Panc1 (cell line): ENCODE results near the gene MAPRE2. TPM values are rescaled to one million over a fixed set of nuclear protein-coding genes. Genes with fewer than 3 reads are reported as not detected.

Experiments
- ATAC-seq: fragments of 200-7000 bp; cut with Tn5 transposase; 2 replicates; pipeline ENCODE4 v1.9.1; 2020; ENCODE audit warnings: mild to moderate bottlenecking, moderate library complexity
- BruUV-seq: library from RNA; stranded (reverse); fragments of 400-500 nt; replicated peaks from 2 replicates; lab custom pipeline; 2021; lab: Mats Ljungman, UMichigan
- CTCF ChIA-PET: fragments of 300-600 bp; sonication (Branson Sonifier 250); formaldehyde crosslinking; loops from one replicate; lab custom pipeline; 2022; ENCODE audit warnings: antibody characterized with exemption; lab: Charles Lee
- POLR2A ChIA-PET: fragments of 300-600 bp; sonication (Branson Sonifier 250); formaldehyde crosslinking; loops from one replicate; lab custom pipeline; 2022; ENCODE audit warnings: antibody characterized with exemption; lab: Charles Lee
- DNase-seq: peaks from one replicate; pipeline ENCODE4 v3.0.0-alpha.2; 2010; ENCODE audit warnings: low read depth, low spot score
- H3K27ac ChIP-seq: 2 replicates; pipeline ENCODE4 v1.5.1; 2011; ENCODE audit warnings: mild to moderate bottlenecking, low read length, inconsistent platforms
- H3K27me3 ChIP-seq: fragments of 200-500 bp; sonication (Bioruptor generic); 2 replicates; pipeline ENCODE4 v1.6.0; 2014; ENCODE audit warnings: low read length, inconsistent platforms; ENCODE audit not compliant: control insufficient read depth, insufficient read depth
- H3K36me3 ChIP-seq: fragments of 200-500 bp; sonication (Bioruptor generic); 2 replicates; pipeline ENCODE4 v1.5.1; 2014; ENCODE audit warnings: inconsistent platforms, mild to moderate bottlenecking, low read length, moderate library complexity; ENCODE audit not compliant: control insufficient read depth, insufficient read depth
- H3K4me1 ChIP-seq: 2 replicates; pipeline ENCODE4 v1.5.1; 2011; ENCODE audit warnings: inconsistent platforms, mild to moderate bottlenecking, low read length, moderate library complexity; ENCODE audit not compliant: control insufficient read depth, insufficient read depth
- H3K4me3 ChIP-seq, 2 experiments: 2 replicates each; pipeline ENCODE4 v1.5.1; 2011 to 2012; ENCODE audit warnings: low read depth in 2 of 2, low read length in 2 of 2, mild to moderate bottlenecking in 2 of 2, inconsistent platforms in 1 of 2, moderate library complexity in 1 of 2
- H3K9me3 ChIP-seq: fragments of 200-500 bp; sonication (Bioruptor generic); 2 replicates; pipeline ENCODE4 v1.5.1; 2014; ENCODE audit warnings: low read depth, mild to moderate bottlenecking, inconsistent platforms, low read length, moderate library complexity; ENCODE audit not compliant: control insufficient read depth, insufficient read depth
- CTCF ChIP-seq: fragments of 450-650 bp; IDR thresholded peaks from 2 replicates; pipeline ENCODE4 v1.5.1; 2017; ENCODE audit warnings: mild to moderate bottlenecking
- POLR2AphosphoS5 ChIP-seq: IDR thresholded peaks from 2 replicates; pipeline ENCODE4 v1.6.1; 2012; ENCODE audit warnings: mild to moderate bottlenecking, low read depth, low read length, moderate library complexity
- REST ChIP-seq, 2 experiments: IDR thresholded peaks; 2 replicates each; pipeline ENCODE4 v1.6.1; 2011 to 2012; ENCODE audit warnings: low read depth in 2 of 2, control low read depth in 1 of 2, low read length in 1 of 2, mild to moderate bottlenecking in 1 of 2, moderate library complexity in 1 of 2; ENCODE audit not compliant: insufficient read depth in 1 of 2
- SIN3A ChIP-seq: IDR thresholded peaks from 2 replicates; pipeline ENCODE4 v1.6.1; 2012; ENCODE audit warnings: low read depth, mild to moderate bottlenecking, low read length, moderate library complexity, borderline replicate concordance; ENCODE audit not compliant: insufficient read depth
- TCF7L2 ChIP-seq: IDR thresholded peaks from 2 replicates; pipeline ENCODE4 v1.6.1; 2011; ENCODE audit warnings: mild to moderate bottlenecking, low read depth, low read length, inconsistent platforms
- in situ Hi-C: cut with HindIII; loops from 2 replicates; pipeline ENCODE4 v1.10.0; 2016; ENCODE audit warnings: low sequenced_read_pairs, low pct_unique_long_range_greater_than_20kb
- intact Hi-C: fragments of 100-400 bp; cut with micrococcal nuclease; formaldehyde crosslinking; loops from one replicate; pipeline ENCODE4 v1.10.0; 2022; ENCODE audit not compliant: unreplicated experiment
- total RNA-seq: library from RNA; stranded (reverse); gene quantifications from one replicate; pipeline ENCODE4 v1.2.1, GENCODE V29; 2021; ENCODE audit not compliant: unreplicated experiment

MAPRE2 gene
- total RNA-seq, 1 experiment from 2014 or later = 14.1 TPM

GRCh38 chr18:35051641-35052377 lies 10.6 kb downstream of the MAPRE2 start:
- ChIA-PET POLR2A (no interaction called here), CTCF (no interaction called here)
- in situ Hi-C loops (no loop called here), intact Hi-C loops (no loop called here)
- Histone ChIP-seq H3K4me1 (peaks cover 2% of the 10 kb centered on the region), H3K36me3 (no peaks in the 10 kb centered on the region), H3K27ac (no peak overlapping the region), H3K27me3 (no peaks in the 10 kb centered on the region), H3K9me3 (no peaks in the 10 kb centered on the region), H3K4me3 (no peak overlapping the region)
- BruUV-seq = no TSS peak
- DNase-seq = no peak
- TF ChIP-seq SIN3A (no peak), REST (IDR thresholded peaks at IDR 0.05; ENCODE audit: insufficient read depth in 1 of 2, low read depth in 2 of 2, low read length in 1 of 2) (no peak), CTCF (no peak), POLR2AphosphoS5 (no peak), TCF7L2 (no peak)
- no peak for ATAC-seq

GRCh38 chr18:35054401-35054800 lies 13.2 kb downstream of the MAPRE2 start:
- POLR2A ChIA-PET = no interaction called here
- in situ Hi-C loops = no loop called here
- BruUV-seq = no TSS peak

More at GRCh38 chr18:35054401-35054800, 13.2 kb downstream of the MAPRE2 start:
- Histone ChIP-seq H3K9me3 (no peaks in the 10 kb centered on the region), H3K4me1 (peaks cover 2% of the 10 kb centered on the region), H3K36me3 (no peaks in the 10 kb centered on the region), H3K4me3 (no peak overlapping the region), H3K27me3 (no peaks in the 10 kb centered on the region), H3K27ac (no peak overlapping the region)
- TF ChIP-seq CTCF = no peak
- no peak for TF ChIP-seq POLR2AphosphoS5
- CTCF ChIA-PET = interaction anchor here (0.7 kb wide), 1 partner anchor 28 kb away, joined by 3 read pairs; no protein-coding TSS in a partner anchor
- no peak for ATAC-seq
- intact Hi-C loops = no loop called here
- DNase-seq = no peak
